GM18505 (cell line): ENCODE measurements around the gene CTPS1.

Source experiments
- ATAC-seq: cut with Tn5 transposase; IDR thresholded peaks from one replicate; pipeline ENCODE4 v1.9.1; 2021; ENCODE audit not compliant: unreplicated experiment
- POLR2A ChIP-seq: IDR thresholded peaks from 4 replicates; pipeline ENCODE4 v1.6.1; 2011; ENCODE audit warnings: borderline replicate concordance; ENCODE audit not compliant: insufficient read depth, insufficient read length; ENCODE audit errors: extremely low read depth

CTPS1 gene

GRCh38 chr1:40951943-40952743 is 27.4 kb upstream of the CTPS1 start:
- no peak for ATAC-seq
- no peak for TF ChIP-seq POLR2A

DNA sequence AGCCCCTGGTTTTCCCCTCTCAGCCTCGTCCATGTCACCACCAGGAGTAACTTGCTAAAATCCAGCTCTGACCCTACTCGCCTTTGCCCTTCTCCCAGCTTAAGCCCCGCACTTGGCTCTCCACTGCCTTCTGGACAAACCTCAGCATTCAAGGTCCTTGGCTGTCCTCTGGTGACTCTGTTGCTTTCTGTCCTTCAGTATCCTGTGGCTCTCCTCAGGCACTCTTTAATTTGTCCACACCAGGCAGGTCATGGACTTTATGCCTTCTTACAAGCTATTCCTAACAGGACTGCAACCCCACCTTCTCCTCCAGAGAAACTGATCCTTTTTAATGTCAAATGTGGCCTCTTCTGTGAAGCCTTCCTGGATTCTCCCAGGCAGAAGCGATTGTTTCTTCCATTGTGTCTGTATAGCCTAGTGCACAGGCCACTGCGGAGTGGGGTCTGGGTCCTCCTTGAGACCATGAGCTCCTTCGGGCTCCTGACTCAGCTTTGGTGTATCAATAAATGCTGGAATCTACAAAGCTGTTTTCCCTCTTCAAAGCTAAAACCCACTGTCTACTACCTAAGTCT is 26.7 kb upstream of the CTPS1 start:
- TF ChIP-seq POLR2A = no peak
- no peak for ATAC-seq

- TF ChIP-seq POLR2A = no peak
Measured at GRCh38 chr1:40954626-40955025, 24.9 kb upstream of the CTPS1 start.

DNA sequence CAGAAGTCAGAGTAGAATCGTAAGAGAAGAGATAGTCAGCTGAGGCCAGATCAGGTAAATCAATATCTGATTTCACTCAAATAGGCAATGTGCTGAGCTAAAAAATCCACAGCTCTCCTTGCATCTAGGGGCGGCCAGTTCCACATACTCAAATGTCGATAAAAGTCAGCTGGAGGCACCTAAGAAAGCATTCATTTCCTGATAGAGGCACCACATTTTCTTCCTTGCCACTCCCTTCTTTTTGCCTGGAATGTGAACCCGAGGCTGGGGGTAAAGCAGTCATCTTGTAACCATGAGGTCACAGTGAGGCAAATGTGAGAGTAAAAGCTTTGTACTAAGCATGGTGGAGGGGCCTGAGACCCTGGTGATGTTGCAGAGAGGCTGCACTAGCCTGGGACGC is 24.2 kb upstream of the CTPS1 start:
- no peak for ATAC-seq
- no peak for TF ChIP-seq POLR2A

More at GRCh38 chr1:40954626-40955025, 24.9 kb upstream of the CTPS1 start:
- ATAC-seq = no peak

- no peak for TF ChIP-seq POLR2A
- no peak for ATAC-seq
Measured at GRCh38 chr1:40956407-40956806, 23.1 kb upstream of the CTPS1 start.

- TF ChIP-seq POLR2A = no peak
- no peak for ATAC-seq
Measured at GRCh38 chr1:40958210-40958609, 21.3 kb upstream of the CTPS1 start.

GRCh38 chr1:40965531-40965930 is 14.0 kb upstream of the CTPS1 start:
- no peak for TF ChIP-seq POLR2A
- no peak for ATAC-seq

DNA sequence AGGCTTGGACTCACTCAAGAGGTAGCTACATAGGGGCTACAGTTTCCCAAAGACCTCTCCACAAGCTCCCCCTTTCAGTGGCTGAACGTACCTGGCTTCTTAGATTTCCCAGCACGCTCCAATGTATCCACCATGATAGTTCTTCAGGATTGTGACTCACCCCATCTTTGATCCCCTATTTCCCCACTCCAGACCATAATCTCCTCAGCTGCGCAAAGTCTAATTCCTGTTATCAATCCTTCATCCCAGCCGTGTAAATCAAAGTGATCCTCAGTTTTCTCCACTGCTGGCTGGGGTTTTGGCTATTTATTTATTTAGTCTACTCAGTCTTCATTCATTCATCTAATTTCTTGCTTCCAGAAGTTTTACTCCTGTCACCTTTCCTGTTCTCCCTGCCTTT is 13.1 kb upstream of the CTPS1 start:
- ATAC-seq = no peak
- TF ChIP-seq POLR2A = no peak

DNA sequence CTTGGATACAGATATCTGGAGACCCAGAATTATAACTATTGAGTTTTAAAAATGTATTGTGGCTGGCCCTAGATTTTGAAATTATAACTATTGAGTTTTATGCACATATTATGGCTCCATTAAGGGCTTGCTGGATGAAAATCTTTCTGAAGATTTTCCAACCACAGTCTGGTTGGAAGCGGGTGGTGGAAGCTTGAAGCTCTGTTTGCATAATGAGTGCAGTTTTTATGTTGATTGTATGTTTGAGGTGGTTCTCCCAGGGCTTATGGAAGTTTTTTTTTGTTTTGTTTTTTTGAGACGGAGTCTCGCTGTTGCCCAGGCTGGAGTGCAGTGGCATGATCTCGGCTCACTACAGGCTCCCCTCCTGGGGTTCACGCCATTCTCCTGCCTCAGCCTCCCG is 10.1 kb upstream of the CTPS1 start:
- no peak for TF ChIP-seq POLR2A

DNA sequence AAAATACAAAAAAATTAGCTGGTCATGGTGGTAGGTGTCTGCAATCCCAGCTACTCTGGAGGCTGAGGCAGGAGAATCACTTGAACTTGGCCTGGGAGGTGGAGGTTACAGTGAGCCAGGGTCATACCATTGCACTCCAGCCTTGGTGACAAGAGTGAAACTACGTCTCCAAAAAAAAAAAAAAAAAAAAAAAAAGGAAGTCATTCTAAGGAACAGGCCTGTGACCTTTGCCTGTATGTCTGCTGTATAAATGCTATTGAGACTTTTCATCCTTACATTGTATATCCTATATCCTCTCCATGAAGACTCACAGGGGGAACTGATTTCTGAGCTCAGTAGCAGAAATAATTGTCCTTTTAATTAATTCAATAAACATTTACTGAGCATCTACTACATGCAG is 7.5 kb upstream of the CTPS1 start:
- no peak for TF ChIP-seq POLR2A
- no peak for ATAC-seq

More for the DNA sequence above, 10.1 kb upstream of the CTPS1 start:
- no peak for ATAC-seq

DNA sequence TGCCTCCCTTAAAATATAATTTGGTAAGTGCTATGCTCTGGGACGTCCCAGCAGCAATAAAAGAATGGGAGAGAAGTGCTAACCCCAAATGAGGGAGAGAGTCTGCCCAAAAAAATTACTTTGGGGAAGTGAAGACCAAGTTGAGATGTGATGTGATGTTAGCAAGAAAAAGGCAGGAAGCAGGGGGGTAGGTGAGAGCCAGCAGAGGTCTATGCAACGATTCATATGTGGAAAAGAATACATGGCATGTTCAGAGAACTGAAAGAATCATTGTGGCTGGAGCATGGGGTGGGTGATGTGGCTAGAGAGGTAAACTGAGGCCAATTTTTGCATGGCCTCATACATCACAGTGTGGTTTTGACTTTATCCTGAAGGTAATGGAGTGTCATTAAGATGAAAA is 5.6 kb upstream of the CTPS1 start:
- TF ChIP-seq POLR2A = no peak

DNA sequence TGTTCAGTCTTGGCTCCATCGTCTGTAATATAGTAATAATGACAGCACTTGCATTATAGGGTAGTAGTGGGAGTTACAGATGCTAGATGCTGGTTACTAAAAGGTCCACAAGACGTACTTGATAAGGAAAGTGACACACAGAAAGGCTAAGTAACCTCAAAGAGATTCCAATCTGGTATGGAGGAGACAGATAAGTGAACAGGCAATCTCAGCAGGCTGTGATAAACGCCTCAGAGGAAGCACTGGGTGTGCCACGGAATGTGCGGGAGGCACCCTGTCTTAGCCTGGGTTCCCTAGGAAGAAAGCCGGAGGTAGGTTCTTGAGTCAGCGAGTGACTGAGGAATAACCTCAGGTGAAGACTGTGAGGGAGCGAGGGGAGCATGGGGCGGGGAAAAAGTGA is 4.6 kb upstream of the CTPS1 start:
- ATAC-seq = no peak
- TF ChIP-seq POLR2A = no peak

More for the DNA sequence above, 5.6 kb upstream of the CTPS1 start:
- no peak for ATAC-seq

- TF ChIP-seq POLR2A = no peak
- no peak for ATAC-seq
Measured at GRCh38 chr1:40976952-40977690, 2.4 kb upstream of the CTPS1 start.

GRCh38 chr1:40977716-40978115 is 1.8 kb upstream of the CTPS1 start:
- no peak for TF ChIP-seq POLR2A
- no peak for ATAC-seq
